H9 (cell line): ENCODE measurements around the gene CHPF2. TPM values are rescaled to one million over a fixed set of nuclear protein-coding genes. Genes with fewer than 3 reads are reported as not detected.

Experiments
- DNase-seq: peaks from one replicate; pipeline ENCODE4 v3.0.0-alpha.2; 2017
- H2AFZ ChIP-seq: one replicate; pipeline ENCODE4 v1.6.1; 2013; ENCODE audit warnings: mild to moderate bottlenecking, low read length, control low read depth, moderate library complexity
- H2AK5ac ChIP-seq: 2 replicates; pipeline ENCODE4 v1.6.1; 2013; ENCODE audit warnings: low read length, control low read depth, mixed read lengths; ENCODE audit not compliant: insufficient read length
- H2BK120ac ChIP-seq: one replicate; pipeline ENCODE4 v1.6.1; 2013; ENCODE audit warnings: low read depth, mild to moderate bottlenecking, low read length, control low read depth, inconsistent platforms; ENCODE audit not compliant: poor library complexity, severe bottlenecking
- H2BK12ac ChIP-seq: 2 replicates; pipeline ENCODE4 v1.6.1; 2013; ENCODE audit warnings: low read length, control low read depth, mixed read lengths, low read depth; ENCODE audit not compliant: insufficient read length
- H2BK15ac ChIP-seq: 2 replicates; pipeline ENCODE4 v1.6.1; 2013; ENCODE audit warnings: low read depth, low read length, control low read depth
- H2BK20ac ChIP-seq: one replicate; pipeline ENCODE4 v1.6.1; 2013; ENCODE audit warnings: low read depth, mild to moderate bottlenecking, low read length, control low read depth, inconsistent platforms; ENCODE audit not compliant: poor library complexity, severe bottlenecking
- H2BK5ac ChIP-seq: 2 replicates; pipeline ENCODE4 v1.6.1; 2013; ENCODE audit warnings: low read length, control low read depth, mixed read lengths; ENCODE audit not compliant: insufficient read length
- H3K14ac ChIP-seq: 2 replicates; pipeline ENCODE4 v1.6.1; 2013; ENCODE audit warnings: low read length, control low read depth; ENCODE audit not compliant: insufficient read depth
- H3K18ac ChIP-seq: 2 replicates; pipeline ENCODE4 v1.6.1; 2013; ENCODE audit warnings: low read depth, mild to moderate bottlenecking, mixed read lengths, low read length, control low read depth; ENCODE audit not compliant: insufficient read length
- H3K23ac ChIP-seq: 2 replicates; pipeline ENCODE4 v1.6.1; 2013; ENCODE audit warnings: low read length, control low read depth, mixed read lengths, low read depth; ENCODE audit not compliant: insufficient read length
- H3K23me2 ChIP-seq: 2 replicates; pipeline ENCODE4 v1.6.1; 2013; ENCODE audit warnings: low read depth, mild to moderate bottlenecking, mixed read lengths, low read length, control low read depth; ENCODE audit not compliant: insufficient read length, poor library complexity, severe bottlenecking
- H3K27ac ChIP-seq: 2 replicates; pipeline ENCODE4 v1.5.1; 2013; ENCODE audit warnings: low read length, control low read depth, mixed read lengths, low read depth; ENCODE audit not compliant: insufficient read length
- H3K27me3 ChIP-seq: 2 replicates; pipeline ENCODE4 v1.6.1; 2013; ENCODE audit warnings: low read length, control low read depth, inconsistent platforms; ENCODE audit not compliant: insufficient read depth
- H3K4ac ChIP-seq: 2 replicates; pipeline ENCODE4 v1.6.1; 2013; ENCODE audit warnings: low read depth, mild to moderate bottlenecking, control low read depth, inconsistent platforms, low read length, moderate library complexity
- H3K4me1 ChIP-seq: 2 replicates; pipeline ENCODE4 v1.6.1; 2013; ENCODE audit warnings: low read length, control low read depth, inconsistent platforms; ENCODE audit not compliant: insufficient read depth
- H3K4me2 ChIP-seq: 2 replicates; pipeline ENCODE4 v1.6.1; 2013; ENCODE audit warnings: low read length, control low read depth, mixed read lengths; ENCODE audit not compliant: insufficient read length, insufficient read depth
- H3K56ac ChIP-seq: 2 replicates; pipeline ENCODE4 v1.6.1; 2013; ENCODE audit warnings: low read depth, mild to moderate bottlenecking, mixed read lengths, low read length, control low read depth; ENCODE audit not compliant: insufficient read length
- H3K79me1 ChIP-seq: 2 replicates; pipeline ENCODE4 v1.6.1; 2013; ENCODE audit warnings: low read depth, mild to moderate bottlenecking, moderate library complexity, low read length, control low read depth, inconsistent platforms; ENCODE audit not compliant: insufficient read depth, poor library complexity, severe bottlenecking
- H3K79me2 ChIP-seq: 2 replicates; pipeline ENCODE4 v1.6.1; 2013; ENCODE audit warnings: low read length, control low read depth, inconsistent platforms; ENCODE audit not compliant: insufficient read depth
- H3K9ac ChIP-seq: 2 replicates; pipeline ENCODE4 v1.6.1; 2013; ENCODE audit warnings: low read length, control low read depth, mixed read lengths; ENCODE audit not compliant: insufficient read length; ENCODE audit errors: extremely low read depth
- H3K9me3 ChIP-seq: one replicate; pipeline ENCODE4 v1.6.1; 2013; ENCODE audit warnings: low read depth, low read length, inconsistent platforms; ENCODE audit not compliant: control insufficient read depth
- H3T11ph ChIP-seq: one replicate; pipeline ENCODE4 v1.6.1; 2013; ENCODE audit warnings: mild to moderate bottlenecking, low read length, control low read depth, inconsistent platforms
- H4K20me1 ChIP-seq: one replicate; pipeline ENCODE4 v1.6.1; 2013; ENCODE audit not compliant: control insufficient read depth, insufficient read length, insufficient read depth
- H4K5ac ChIP-seq: 2 replicates; pipeline ENCODE4 v1.6.1; 2013; ENCODE audit warnings: low read depth, mild to moderate bottlenecking, mixed read lengths, low read length, control low read depth; ENCODE audit not compliant: insufficient read length
- H4K8ac ChIP-seq: replicated peaks from 2 replicates; pipeline ENCODE4 v1.6.1; 2013; ENCODE audit warnings: low read length, control low read depth, mixed read lengths, low read depth; ENCODE audit not compliant: insufficient read length
- H4K91ac ChIP-seq: 2 replicates; pipeline ENCODE4 v1.6.1; 2013; ENCODE audit warnings: low read depth, mild to moderate bottlenecking, moderate library complexity, mixed read lengths, low read length, control low read depth; ENCODE audit not compliant: insufficient read length
- H3K27ac Mint-ChIP-seq, 3 experiments: 2 replicates in 2 of 3; 3 replicates in 1 of 3; pipeline ENCODE4 v1.8.0; 2020 to 2021; ENCODE audit warnings: mixed read lengths in 3 of 3, mild to moderate bottlenecking in 1 of 3, moderate library complexity in 1 of 3
- H3K27me3 Mint-ChIP-seq: 2 replicates; pipeline ENCODE4 v1.8.0; 2021; ENCODE audit warnings: low read depth, mild to moderate bottlenecking, moderate library complexity, mixed read lengths
- H3K36me3 Mint-ChIP-seq, 3 experiments: 2 replicates in 2 of 3; 3 replicates in 1 of 3; pipeline ENCODE4 v1.8.0; 2020 to 2021; ENCODE audit warnings: low read depth in 3 of 3, mixed read lengths in 3 of 3; ENCODE audit not compliant: insufficient read depth in 1 of 3
- H3K4me1 Mint-ChIP-seq, 2 experiments: 2 replicates each; pipeline ENCODE4 v1.8.0; 2020; ENCODE audit warnings: mixed read lengths in 2 of 2
- H3K4me3 Mint-ChIP-seq, 2 experiments: 2 replicates in 1 of 2; 3 replicates in 1 of 2; pipeline ENCODE4 v1.8.0; 2020 to 2021; ENCODE audit warnings: mild to moderate bottlenecking in 2 of 2, mixed read lengths in 2 of 2, moderate library complexity in 1 of 2
- H3K9me3 Mint-ChIP-seq, 2 experiments: 2 replicates in 1 of 2; 3 replicates in 1 of 2; pipeline ENCODE4 v1.8.0; 2020; ENCODE audit warnings: mild to moderate bottlenecking in 2 of 2, mixed read lengths in 2 of 2, moderate library complexity in 1 of 2
- CTCF ChIP-seq: fragments of 200-600 bp; sonication (generic); conservative IDR thresholded peaks from 3 replicates; pipeline ENCODE4 v1.8.0; 2021; ENCODE audit warnings: antibody characterized with exemption, mild to moderate bottlenecking
- WGBS: extraction: QIAGEN DNeasy Blood & Tissue Kit; methylation state at CpG from one replicate; pipeline ENCODE4 v1.1.7; 2013; ENCODE audit warnings: missing lambda C conversion rate, low lambda C conversion rate, mixed read lengths; ENCODE audit not compliant: insufficient read length; ENCODE audit errors: extremely low coverage; 5-methylcytosine and 5-hydroxymethylcytosine counted together
- total RNA-seq: library from RNA; stranded (reverse); gene quantifications from 2 replicates; pipeline ENCODE4 v1.2.1, GENCODE V29; 2021

The CHPF2 gene
- total RNA-seq, 1 experiment from 2014 or later = 25.7 TPM

DNA sequence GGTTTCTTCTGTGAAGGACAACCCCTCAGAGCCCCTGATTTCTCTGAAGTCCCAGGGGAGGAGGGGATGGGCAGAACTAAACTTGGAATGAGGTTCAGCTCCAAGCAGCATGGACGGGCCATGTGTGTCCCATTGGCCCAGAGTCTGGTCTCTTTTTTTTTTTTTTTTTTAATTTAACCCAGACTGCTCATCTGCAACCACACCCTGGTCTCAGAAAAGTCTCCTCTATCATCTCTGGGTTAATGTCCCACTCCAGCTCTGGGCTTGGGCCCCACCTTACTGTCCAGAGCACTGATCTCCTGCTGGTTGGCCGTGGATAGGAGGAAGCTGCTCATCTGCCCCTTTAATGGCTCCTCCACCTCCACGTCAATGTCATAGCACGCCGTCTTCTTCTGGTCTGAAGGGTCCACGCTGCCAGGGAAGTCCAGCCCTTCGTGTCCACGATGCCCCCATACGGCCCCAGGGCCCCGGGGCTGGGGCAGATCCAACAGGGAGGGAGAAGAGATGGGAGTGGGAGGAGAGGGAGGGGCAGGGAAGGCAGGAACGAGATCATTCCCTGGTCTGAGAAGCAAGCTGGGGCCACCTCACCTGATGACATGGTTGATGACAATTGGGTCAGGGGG, 7.7 kb downstream of the CHPF2 start:
- Histone ChIP-seq H2BK20ac (no peak overlapping the region), H3K9ac (no peak overlapping the region), H3K4me2 (no peak overlapping the region), H3K27me3 (no peaks in the 10 kb centered on the region), H3K79me1 (no peaks in the 10 kb centered on the region), H3K79me2 (no peaks in the 10 kb centered on the region), H2BK15ac (no peak overlapping the region), H3K23me2 (no peaks in the 10 kb centered on the region), H4K5ac (no peak overlapping the region), H3K4me1 (no peaks in the 10 kb centered on the region), H3K27ac (no peak overlapping the region), H2BK5ac (no peak overlapping the region), H2BK12ac (no peak overlapping the region), H2AFZ (no peak overlapping the region), H2AK5ac (no peak overlapping the region), H2BK120ac (no peak overlapping the region), H4K8ac (no peak overlapping the region), H3K9me3 (no peaks in the 10 kb centered on the region), H3K56ac (no peak overlapping the region), H3K4ac (no peak overlapping the region), H3T11ph (no peak overlapping the region), H3K23ac (no peak overlapping the region), H3K14ac (no peak overlapping the region), H4K91ac (no peak overlapping the region), H3K18ac (no peak overlapping the region), H4K20me1 (no peaks in the 10 kb centered on the region)
- no CpG with 5 or more reads among the region's 11 CpGs for WGBS
- peaks cover 20 to 22% of the 10 kb centered on the region in 2 experiments for H3K4me1 Mint-ChIP-seq
- DNase-seq = no peak
- H3K27me3 Mint-ChIP-seq = peaks cover 17% of the 10 kb centered on the region
- peak overlapping the region in 1 of 3 experiments; percentile 42; a peak in 1 of 7 replicates for H3K27ac Mint-ChIP-seq
- no peak overlapping the region for H3K4me3 Mint-ChIP-seq
- no peaks in the 10 kb centered on the region for H3K9me3 Mint-ChIP-seq
- TF ChIP-seq CTCF = no peak
- H3K36me3 Mint-ChIP-seq = peaks cover 2 to 26% (median 17%) of the 10 kb centered on the region in 3 experiments; a peak in 6 of 7 replicates
